Astrocyte (in vitro differentiated cells and primary cell): ENCODE measurements around the gene MSX1.

ENCODE experiments used
- EZH2 ChIP-seq: IDR thresholded peaks from 2 replicates; pipeline ENCODE4 v1.6.1; 2012; ENCODE audit warnings: mild to moderate bottlenecking, low read length, inconsistent platforms; ENCODE audit not compliant: insufficient read depth
- TF ChIP-seq, protein P1 (sequence below): IDR thresholded peaks from 2 replicates; pipeline ENCODE4 v1.5.1; 2011; ENCODE audit warnings: low read depth, mild to moderate bottlenecking, inconsistent platforms, low read length, moderate library complexity; ENCODE audit not compliant: insufficient read depth

DNA sequence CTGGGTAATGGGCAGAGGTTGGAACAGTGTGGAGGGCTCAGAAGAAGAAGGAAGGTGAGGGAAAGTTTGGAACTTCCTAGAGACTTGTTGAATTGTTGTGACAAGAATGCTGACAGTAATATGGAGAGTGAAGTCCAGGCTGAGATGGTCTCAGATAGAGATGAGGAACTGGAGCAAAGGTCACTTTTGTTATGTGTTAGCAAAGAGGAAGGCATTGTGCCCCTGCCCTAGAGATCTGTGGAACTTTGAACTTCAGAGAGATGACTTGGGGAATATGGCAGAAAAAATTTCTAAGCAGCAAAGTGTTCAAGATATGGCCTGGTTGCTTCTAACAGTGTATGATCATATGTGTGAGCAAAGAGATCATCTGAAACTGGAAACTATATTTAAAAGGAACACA lies 37.9 kb upstream of the MSX1 start:
- TF ChIP-seq EZH2: no peak
- TF ChIP-seq, protein P1, sequence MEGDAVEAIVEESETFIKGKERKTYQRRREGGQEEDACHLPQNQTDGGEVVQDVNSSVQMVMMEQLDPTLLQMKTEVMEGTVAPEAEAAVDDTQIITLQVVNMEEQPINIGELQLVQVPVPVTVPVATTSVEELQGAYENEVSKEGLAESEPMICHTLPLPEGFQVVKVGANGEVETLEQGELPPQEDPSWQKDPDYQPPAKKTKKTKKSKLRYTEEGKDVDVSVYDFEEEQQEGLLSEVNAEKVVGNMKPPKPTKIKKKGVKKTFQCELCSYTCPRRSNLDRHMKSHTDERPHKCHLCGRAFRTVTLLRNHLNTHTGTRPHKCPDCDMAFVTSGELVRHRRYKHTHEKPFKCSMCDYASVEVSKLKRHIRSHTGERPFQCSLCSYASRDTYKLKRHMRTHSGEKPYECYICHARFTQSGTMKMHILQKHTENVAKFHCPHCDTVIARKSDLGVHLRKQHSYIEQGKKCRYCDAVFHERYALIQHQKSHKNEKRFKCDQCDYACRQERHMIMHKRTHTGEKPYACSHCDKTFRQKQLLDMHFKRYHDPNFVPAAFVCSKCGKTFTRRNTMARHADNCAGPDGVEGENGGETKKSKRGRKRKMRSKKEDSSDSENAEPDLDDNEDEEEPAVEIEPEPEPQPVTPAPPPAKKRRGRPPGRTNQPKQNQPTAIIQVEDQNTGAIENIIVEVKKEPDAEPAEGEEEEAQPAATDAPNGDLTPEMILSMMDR: no peak
